UCSD-AML1 (cell line): ENCODE data around the gene RFXAP.

Experiments used
- DNase-seq: peaks from one replicate; lab custom pipeline; 2025; ENCODE audit not compliant: unreplicated experiment; lab: John Stamatoyannopoulos, UW

RFXAP gene

GRCh38 chr13:36815062-36815461 is 4.0 kb upstream of the RFXAP start:
- no peak for DNase-seq

- DNase-seq: no peak
These were observed 822 bp upstream of the RFXAP start for GRCh38 chr13:36817996-36818803.

GRCh38 chr13:36819739-36820090 is 693 bp downstream of the RFXAP start:
- peak; percentile 49 for DNase-seq

GRCh38 chr13:36820222-36820621 is 1.2 kb downstream of the RFXAP start:
- DNase-seq: no peak

- no peak for DNase-seq
These were observed 3.8 kb downstream of the RFXAP start for GRCh38 chr13:36822785-36823184.

- DNase-seq: no peak
These were observed 10.7 kb downstream of the RFXAP start for GRCh38 chr13:36829753-36830152.

GRCh38 chr13:36831291-36831690 is 12.3 kb downstream of the RFXAP start:
- DNase-seq: no peak

GRCh38 chr13:36834299-36834698 is 15.3 kb downstream of the RFXAP start:
- DNase-seq: no peak

- DNase-seq: no peak
These were observed 18.5 kb downstream of the RFXAP start for GRCh38 chr13:36837354-36838092.

GRCh38 chr13:36839281-36839680 is 20.3 kb downstream of the RFXAP start:
- no peak for DNase-seq

GRCh38 chr13:36839981-36840380 is 21.0 kb downstream of the RFXAP start:
- no peak for DNase-seq

- DNase-seq: no peak
These were observed 21.8 kb downstream of the RFXAP start for GRCh38 chr13:36840718-36841250.

- no peak for DNase-seq
These were observed 22.4 kb downstream of the RFXAP start for GRCh38 chr13:36841391-36841790.

GRCh38 chr13:36847606-36848005 is 28.6 kb downstream of the RFXAP start:
- no peak for DNase-seq

- no peak for DNase-seq
These were observed 29.4 kb downstream of the RFXAP start for GRCh38 chr13:36848199-36848982.

- peak; percentile 29 for DNase-seq
These were observed 31.9 kb downstream of the RFXAP start for GRCh38 chr13:36850790-36851438.

- DNase-seq: no peak
These were observed 38.2 kb downstream of the RFXAP start for GRCh38 chr13:36857253-36857652.

GRCh38 chr13:36858290-36858689 is 39.3 kb downstream of the RFXAP start:
- DNase-seq: peak; percentile 17

GRCh38 chr13:36859259-36859658 is 40.2 kb downstream of the RFXAP start:
- DNase-seq: no peak

- no peak for DNase-seq
These were observed 43.1 kb downstream of the RFXAP start for GRCh38 chr13:36862002-36862685.
